GM19035 (cell line): ENCODE measurements around the gene HAGHL.

Source experiments
- ATAC-seq: cut with Tn5 transposase; IDR thresholded peaks from one replicate; pipeline ENCODE4 v1.9.1; 2021; ENCODE audit not compliant: unreplicated experiment

HAGHL gene

GRCh38 chr16:720990-721764 is 5.7 kb upstream of the HAGHL start, which contains the start of gene ANTKMT:
Gene ANTKMT, plus strand, starts transcription at chr16:721146. Its CDS starts 129 bp downstream, at chr16:721275.
- ATAC-seq: peak; percentile 66

GRCh38 chr16:721765-722540 is 5.0 kb upstream of the HAGHL start:
- no peak for ATAC-seq

GRCh38 chr16:722835-723633 is 3.9 kb upstream of the HAGHL start:
- no peak for ATAC-seq

GRCh38 chr16:723695-724094 is 3.2 kb upstream of the HAGHL start:
- no peak for ATAC-seq

- ATAC-seq: no peak
These were observed 2.5 kb upstream of the HAGHL start for GRCh38 chr16:724188-725040.

GRCh38 chr16:725041-725376 is 1.9 kb upstream of the HAGHL start:
- no peak for ATAC-seq

- ATAC-seq: no peak
These were observed 1.3 kb upstream of the HAGHL start for GRCh38 chr16:725463-726187.

- no peak for ATAC-seq
These were observed 793 bp upstream of the HAGHL start for GRCh38 chr16:726188-726437.

- ATAC-seq: peak; percentile 13
These were observed 528 bp downstream of the HAGHL start for GRCh38 chr16:727291-727977.

GRCh38 chr16:728131-728889 is 1.4 kb downstream of the HAGHL start:
- peak; percentile 36 for ATAC-seq

- ATAC-seq: no peak
These were observed 2.2 kb downstream of the HAGHL start for GRCh38 chr16:728890-729744.

GRCh38 chr16:729768-730665 is 3.1 kb downstream of the HAGHL start:
- no peak for ATAC-seq

GRCh38 chr16:730666-731509 is 4.0 kb downstream of the HAGHL start:
- no peak for ATAC-seq

GRCh38 chr16:732332-732731 is 5.4 kb downstream of the HAGHL start:
- ATAC-seq: no peak

GRCh38 chr16:732936-733335 is 6.0 kb downstream of the HAGHL start:
- ATAC-seq: no peak
